ENCODE data around the gene LRRC71. TPM values are rescaled to one million over a fixed set of nuclear protein-coding genes. Genes with fewer than 3 reads are reported as not detected.
A peak's percentile ranks its signal among the peaks of the same experiment; 100 is the strongest.
"Not testable (repeated sequence)": the region's sequence is repeated elsewhere in the genome, so short reads cannot be mapped to it uniquely, and the experiment has no call there.

LRRC71 gene
- total RNA-seq, 1 experiment from 2014 or later, result not detected

DNA sequence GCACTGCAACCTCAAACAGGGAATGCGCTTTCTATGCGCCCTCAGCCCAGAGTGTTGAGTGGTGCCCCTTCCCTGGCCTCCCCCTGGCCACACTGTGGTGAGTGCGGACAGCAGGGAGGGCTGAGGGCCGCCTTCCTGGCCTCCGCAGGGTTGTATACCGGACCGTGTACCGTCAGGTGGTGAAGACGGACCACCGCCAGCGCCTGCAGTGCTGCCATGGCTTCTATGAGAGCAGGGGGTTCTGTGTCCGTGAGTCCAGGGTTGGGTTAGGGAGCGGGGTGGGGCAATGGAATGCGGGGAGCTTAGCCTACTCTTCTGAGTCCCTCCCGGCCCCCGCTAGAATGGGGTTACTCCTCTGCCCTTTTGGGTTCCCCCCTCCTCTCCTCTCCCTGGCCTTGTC is 15.3 kb upstream of the LRRC71 start:
- DNase-seq (ENCODE audit: low spot score), result no peak

DNA sequence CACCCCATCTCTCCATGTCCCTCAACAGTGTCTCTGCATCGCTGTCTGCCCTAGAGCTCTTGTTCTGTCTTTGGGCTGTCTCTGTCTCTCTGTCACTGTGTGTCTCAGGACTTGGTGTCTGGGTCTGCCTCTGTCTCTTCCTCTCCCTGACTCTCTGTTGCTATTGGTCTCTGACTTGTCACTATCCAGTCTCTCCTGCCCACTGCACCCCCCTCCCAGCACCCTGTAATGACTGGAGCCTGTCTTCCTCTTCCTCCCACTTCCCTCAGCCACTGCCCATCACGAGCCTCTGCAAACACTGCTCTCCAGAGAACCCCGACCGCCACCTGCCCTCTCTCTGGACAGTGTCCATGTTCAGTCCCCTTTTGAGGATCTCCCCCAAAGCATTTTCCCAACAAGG is 14.8 kb upstream of the LRRC71 start:
- DNase-seq (ENCODE audit: low spot score), result no peak

GRCh38 chr1:156906206-156906906 is 14.1 kb upstream of the LRRC71 start:
- DNase-seq (ENCODE audit: low spot score), result no peak

DNA sequence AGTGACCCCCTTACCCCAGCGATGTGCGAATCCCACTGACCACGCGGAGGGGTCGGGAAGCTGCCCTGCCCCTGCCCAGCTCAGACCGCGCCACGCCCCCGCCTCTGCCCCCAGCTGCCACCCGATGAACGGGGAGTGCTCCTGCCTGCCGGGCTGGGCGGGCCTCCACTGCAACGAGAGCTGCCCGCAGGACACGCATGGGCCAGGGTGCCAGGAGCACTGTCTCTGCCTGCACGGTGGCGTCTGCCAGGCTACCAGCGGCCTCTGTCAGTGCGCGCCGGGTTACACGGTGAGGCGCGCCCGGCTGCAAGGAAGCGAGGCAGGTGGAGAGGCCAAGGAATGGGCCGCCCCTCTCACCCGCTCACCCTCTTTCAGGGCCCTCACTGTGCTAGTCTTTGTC is 11.9 kb upstream of the LRRC71 start:
- DNase-seq (ENCODE audit: low spot score), result no peak

DNA sequence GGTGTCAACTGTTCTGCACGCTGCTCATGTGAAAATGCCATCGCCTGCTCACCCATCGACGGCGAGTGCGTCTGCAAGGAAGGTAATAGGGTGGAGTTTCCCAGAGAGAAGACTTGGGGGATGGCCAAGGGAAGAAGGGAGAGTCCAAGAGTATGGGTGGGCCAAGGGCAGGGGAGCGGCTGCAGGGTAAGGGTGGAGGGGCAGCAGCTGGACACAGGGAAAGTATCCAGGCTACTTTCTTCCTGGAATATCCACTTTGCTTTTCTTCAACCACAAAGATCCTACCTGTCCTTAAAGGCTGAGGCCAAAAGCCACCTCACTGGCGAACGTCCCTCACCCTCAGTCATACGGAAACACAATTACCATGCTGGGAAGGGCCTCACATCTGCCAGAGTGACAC is 11.5 kb upstream of the LRRC71 start:
- DNase-seq (ENCODE audit: low spot score), result no peak

GRCh38 chr1:156909671-156910070 is 10.8 kb upstream of the LRRC71 start:
- DNase-seq (ENCODE audit: low spot score), result no peak

DNA sequence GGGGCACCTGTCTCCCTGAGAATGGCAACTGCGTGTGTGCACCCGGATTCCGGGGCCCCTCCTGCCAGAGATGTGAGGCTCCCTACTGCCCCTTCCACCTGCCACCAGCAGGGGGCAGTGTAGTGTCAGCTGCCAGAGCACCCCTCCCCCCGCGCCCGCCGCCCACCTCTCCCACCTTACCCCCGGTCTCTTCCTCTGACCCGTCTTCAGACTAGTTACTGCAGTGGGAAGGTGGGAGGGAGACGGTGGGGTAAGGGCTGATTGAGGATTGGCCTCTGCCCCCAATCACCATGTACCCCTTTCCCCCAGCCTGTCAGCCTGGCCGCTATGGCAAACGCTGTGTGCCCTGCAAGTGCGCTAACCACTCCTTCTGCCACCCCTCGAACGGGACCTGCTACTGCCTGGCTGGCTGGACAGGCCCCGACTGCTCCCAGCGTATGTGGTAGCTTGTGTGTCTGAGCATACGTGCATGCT is 10.1 kb upstream of the LRRC71 start:
- no peak for DNase-seq (ENCODE audit: low spot score)

DNA sequence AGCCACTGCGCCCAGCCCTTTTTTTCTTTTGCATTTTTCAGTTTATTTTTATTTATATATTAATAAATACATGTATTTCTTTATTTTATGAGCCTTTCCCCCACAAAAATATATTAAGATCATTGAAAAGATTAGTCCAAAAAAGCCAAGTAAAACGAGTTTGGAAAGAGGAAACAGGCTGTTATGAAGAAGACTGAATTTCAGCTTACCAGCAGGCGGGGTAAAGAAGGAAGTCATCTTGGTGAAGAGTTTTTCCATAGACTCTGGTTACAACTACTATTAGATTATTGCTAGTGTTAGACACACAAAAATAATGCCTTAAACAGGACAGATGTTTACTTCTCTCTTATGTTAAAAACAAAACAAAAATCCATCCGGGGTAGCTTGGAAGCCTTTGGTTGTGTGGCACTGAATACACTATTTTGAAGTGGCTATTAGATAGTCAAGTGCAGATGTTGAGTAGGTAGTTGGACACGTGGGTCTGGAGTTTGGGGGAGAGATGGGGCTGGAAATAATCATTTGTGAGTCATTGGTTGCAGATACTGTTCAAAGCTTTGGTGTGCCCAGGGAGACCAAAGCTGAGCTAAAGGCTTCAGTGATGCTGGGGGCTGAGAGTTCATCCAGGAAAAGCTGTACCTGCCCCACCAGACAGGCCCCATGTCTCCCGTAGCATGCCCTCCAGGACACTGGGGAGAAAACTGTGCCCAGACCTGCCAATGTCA is 8.7 kb upstream of the LRRC71 start:
- no peak for DNase-seq (ENCODE audit: low spot score)

DNA sequence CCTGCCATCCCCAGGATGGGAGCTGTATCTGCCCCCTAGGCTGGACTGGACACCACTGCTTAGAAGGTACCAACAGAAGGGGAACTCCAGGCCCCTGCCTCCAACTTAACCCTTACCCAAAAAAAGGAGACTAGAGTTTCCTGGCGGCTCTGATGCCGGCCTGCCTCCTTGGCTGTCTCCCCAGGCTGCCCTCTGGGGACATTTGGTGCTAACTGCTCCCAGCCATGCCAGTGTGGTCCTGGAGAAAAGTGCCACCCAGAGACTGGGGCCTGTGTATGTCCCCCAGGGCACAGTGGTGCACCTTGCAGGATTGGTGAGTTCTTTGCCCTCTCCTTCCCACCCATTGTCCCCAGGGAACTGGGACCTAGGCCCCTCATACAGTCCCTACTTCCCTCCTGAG is 8.1 kb upstream of the LRRC71 start:
- DNase-seq (ENCODE audit: low spot score), result no peak

DNA sequence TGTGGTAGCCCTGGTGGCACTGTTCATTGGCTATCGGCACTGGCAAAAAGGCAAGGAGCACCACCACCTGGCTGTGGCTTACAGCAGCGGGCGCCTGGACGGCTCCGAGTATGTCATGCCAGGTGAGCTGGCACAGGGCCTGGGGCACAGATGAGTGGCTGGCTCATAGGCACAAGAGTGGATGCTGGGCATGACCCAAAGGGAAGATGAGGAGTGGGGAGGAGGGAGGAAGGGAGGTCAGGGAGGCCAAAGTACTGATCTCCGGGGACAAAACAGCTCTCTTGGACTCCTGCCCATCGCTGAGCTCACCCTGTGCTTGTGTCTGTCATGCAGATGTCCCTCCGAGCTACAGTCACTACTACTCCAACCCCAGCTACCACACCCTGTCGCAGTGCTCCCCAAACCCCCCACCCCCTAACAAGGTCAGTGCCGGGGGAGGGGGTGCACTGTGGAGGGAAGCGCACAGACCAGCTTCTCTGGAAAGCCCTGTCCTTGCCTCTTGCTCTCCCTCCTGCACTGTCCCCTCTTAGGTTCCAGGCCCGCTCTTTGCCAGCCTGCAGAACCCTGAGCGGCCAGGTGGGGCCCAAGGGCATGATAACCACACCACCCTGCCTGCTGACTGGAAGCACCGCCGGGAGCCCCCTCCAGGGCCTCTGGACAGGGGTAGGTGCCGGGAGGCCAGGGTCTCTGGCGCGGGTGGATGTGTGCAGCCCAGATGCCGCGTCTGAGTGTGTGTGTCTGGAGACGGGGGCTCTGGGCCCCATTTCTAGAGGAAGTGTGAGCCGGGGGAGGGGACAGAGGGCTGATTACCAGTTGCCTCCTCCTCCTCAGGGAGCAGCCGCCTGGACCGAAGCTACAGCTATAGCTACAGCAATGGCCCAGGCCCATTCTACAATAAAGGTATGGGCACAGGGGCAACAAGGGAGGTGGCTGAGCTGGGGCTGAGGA is 7.3 kb upstream of the LRRC71 start:
- DNase-seq (ENCODE audit: low spot score), result no peak

DNA sequence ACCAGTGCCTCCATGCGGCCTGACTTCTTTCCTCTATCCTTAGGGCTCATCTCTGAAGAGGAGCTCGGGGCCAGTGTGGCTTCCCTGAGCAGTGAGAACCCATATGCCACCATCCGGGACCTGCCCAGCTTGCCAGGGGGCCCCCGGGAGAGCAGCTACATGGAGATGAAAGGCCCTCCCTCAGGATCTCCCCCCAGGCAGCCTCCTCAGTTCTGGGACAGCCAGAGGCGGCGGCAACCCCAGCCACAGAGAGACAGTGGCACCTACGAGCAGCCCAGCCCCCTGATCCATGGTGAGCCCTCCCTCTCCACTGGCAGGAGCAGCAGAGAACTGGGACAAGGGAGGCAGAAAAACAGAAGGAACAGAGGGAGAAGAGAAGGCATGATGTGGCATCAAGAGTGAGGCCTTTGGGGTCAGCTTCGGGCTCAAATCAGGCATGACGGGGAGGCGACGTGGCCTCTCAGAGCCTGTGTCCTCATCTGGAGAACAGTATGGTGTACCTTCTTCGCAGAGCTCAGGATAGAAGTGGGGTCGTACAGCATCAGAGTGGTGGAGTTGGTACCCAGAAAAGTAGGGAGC is 6.5 kb upstream of the LRRC71 start:
- DNase-seq (ENCODE audit: low spot score), result no peak

- no peak for DNase-seq (ENCODE audit: low spot score)
These were observed 6.0 kb upstream of the LRRC71 start for GRCh38 chr1:156914440-156914856.

- DNase-seq (ENCODE audit: low spot score), result no peak
These were observed 659 bp downstream of the LRRC71 start for GRCh38 chr1:156921053-156921529.

DNA sequence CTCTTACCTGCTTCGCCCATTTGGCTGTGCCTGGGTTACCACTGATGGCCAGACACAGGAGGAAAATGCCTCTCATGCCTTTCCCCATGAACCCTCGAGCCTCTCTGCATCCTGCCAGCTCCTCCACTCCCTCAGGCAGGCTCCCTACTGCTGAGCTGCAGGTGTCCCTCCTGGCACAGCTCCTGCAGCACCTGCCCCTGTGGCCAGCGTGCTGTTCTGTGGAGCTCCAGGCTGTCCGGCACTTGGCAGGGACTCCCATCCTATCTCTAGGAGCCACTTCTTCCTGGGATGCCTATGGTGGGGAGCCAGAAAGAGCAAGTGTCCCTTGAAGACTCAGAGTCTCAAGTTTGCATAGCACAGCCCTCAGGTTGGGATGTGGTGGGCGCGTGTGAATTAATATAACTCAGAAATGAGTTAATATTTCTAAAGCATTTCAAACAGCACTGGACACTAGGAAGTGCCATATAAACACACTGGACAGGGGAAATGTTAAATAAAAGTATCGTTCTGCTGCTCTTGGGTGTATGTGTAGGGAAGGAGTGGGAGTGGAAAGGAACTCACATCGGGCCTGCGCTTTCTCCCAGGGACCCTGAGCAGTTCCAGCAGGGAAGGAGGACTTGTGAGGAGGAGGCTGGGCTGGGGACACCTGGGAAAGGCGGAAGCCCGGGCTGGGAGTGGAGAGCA is 2.7 kb downstream of the LRRC71 start:
- DNase-seq (ENCODE audit: low spot score), result no peak

DNA sequence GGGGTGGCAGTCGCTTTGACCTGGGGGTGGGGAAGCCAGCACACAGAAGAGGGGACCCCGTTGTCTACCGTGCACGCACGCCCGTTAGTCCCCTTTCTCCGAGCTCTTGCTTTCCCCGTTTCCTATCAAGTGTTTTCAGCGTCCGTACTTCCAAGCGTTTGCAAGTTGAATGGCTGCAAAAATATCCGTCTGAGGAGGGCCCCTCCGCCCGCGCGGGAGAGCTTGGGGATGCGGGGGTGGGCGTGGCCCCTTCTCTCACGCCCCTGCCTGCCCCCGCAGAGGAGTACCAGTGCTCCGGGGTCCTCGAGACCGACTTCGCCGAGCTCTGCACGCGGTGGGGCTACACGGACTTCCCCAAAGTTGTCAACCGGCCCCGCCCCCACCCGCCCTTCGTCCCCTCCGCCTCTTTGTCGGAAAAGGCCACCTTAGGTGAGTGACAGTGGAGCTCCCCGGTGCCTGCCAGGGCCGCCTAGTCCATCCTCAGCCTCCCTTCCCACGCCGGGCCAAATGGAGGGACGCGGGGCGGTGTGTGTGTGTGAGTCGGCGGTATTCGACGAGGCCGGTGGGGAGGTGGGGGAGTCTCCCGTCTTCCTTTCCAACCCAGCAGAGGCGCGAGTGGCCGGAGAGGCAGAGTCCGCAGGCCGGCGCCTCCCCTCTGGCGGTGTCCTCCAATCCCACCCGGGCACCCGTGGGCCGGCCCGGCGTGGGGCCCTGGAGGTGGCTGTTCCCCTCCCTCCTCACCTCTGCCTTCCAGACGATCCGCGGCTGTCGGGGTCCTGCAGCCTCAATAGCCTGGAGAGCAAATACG is 3.4 kb downstream of the LRRC71 start:
- DNase-seq (ENCODE audit: low spot score), result no peak

DNA sequence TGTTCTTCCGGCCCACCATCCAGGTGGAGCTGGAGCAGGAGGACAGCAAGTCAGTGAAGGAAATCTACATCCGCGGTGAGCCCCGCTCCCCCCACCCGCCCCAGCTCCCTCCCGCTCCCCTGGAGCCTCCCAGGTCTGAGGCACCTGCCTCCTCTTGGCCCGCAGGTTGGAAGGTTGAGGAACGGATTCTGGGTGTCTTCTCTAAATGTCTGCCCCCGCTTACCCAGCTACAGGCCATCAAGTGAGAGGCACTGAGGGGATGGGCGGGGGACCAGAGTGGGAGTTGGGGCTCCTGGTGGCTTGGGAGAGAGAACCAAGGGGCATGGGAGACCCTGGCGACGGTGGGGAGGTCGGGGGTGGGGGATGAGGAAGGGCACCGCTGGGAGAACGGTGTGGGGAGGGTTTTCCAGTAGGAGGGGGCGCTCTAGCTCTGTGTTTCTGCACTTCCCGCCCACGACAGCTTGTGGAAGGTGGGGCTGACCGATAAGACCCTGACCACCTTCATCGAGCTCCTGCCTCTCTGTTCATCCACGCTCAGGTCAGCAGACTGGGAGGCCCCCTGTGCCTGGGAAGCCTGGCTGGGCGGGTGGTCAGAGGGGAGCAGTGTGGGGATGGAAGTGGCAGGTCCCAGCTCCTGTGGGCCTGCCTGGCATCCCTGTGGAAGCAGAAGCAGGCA is 4.2 kb downstream of the LRRC71 start:
- no peak for DNase-seq (ENCODE audit: low spot score)

- DNase-seq (ENCODE audit: low spot score), result no peak
These were observed 5.0 kb downstream of the LRRC71 start for GRCh38 chr1:156925154-156926010.

DNA sequence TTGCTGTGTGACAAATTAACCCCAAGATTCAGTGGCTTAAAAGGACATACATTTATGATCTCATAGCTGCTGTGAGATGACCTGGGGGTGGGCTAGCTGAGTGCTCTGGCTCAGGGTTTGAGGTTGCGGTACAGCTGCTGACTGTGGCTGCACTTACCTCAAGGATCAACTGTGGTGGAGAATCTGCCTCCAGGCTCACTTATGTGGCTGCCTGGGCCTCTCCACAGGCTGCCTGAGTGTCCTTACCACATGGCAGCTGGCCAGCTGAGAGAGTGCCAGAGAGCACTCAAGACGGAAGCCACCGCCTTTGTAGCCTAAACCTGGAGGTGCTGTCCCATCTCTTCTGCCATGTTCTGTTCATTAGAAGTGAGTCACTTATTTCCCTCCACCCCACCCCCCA is 5.7 kb downstream of the LRRC71 start:
- DNase-seq (ENCODE audit: low spot score), result peak; percentile 98

DNA sequence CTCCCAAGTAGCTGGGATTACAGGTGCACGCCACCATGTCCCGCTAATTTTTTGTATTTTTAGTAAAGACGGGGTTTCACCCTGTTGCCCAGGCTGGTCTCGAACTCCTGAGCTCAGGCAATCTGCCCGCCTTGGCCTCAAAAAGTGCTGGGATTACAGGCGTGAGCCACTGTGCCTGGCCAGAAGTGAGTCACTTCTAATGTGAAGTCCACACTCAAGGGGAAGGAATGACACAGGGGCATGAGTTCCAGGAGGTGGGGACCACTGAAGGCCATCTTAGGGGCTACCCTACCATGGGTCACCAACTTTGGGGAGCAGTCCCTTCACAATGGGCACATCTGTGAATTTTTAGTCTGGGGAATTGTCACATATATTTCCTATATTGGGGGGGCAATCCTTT is 6.3 kb downstream of the LRRC71 start:
- not testable (repeated sequence) for DNase-seq (ENCODE audit: low spot score)

All from H4 (cell line).